ENCODE results near the gene B3GNT7. TPM values are rescaled to one million over a fixed set of nuclear protein-coding genes. Genes with fewer than 3 reads are reported as not detected.

B3GNT7 gene
- total RNA-seq, 2 donors from 2014 or later = 13.0 to 32.3 TPM

DNA sequence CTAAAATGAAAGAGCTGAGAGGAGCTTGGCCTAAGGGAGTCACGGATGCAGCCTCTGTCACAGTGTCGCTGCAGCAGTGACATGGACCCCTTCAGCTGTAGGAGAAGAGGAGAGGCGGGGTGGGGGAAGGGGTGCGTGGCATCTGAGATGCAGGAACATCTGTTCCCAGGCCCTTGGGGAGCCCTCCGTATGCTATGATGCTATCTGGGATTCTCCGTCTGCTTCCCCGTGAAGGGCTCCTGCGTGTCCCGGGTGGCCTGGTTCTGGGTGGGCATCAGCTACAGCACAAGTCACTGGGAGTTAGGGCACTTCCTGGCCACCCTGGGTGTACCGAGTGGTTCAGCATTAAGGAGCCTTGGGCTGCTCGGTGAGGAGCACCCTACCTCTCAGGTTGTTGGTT lies 35.6 kb upstream of the B3GNT7 start:
- DNase-seq = peak; percentile 55
- Histone ChIP-seq H3K9me3 (ENCODE audit: control insufficient read depth, low read length) (no peaks in the 10 kb centered on the region), H3K27me3 (ENCODE audit: control insufficient read depth, insufficient read depth, low read length, poor library complexity, severe bottlenecking) (no peaks in the 10 kb centered on the region), H3K4me1 (ENCODE audit: control insufficient read depth, insufficient read depth, low read length) (peaks cover 17% of the 10 kb centered on the region), H3K4me3 (ENCODE audit: low read length) (no peak overlapping the region), H3K9ac (ENCODE audit: extremely low read depth, low read length, poor library complexity, severe bottlenecking) (no peak overlapping the region), H3K36me3 (ENCODE audit: control insufficient read depth, insufficient read depth, low read length) (peaks cover 4% of the 10 kb centered on the region), H3K27ac (ENCODE audit: low read depth, low read length) (no peak overlapping the region)
- Mint-ChIP-seq H3K4me1 (peaks cover 25% of the 10 kb centered on the region), H3K27ac (peak overlapping the region; percentile 21), H3K9me3 (no peaks in the 10 kb centered on the region), H3K4me3 (no peak overlapping the region), H3K27me3 (ENCODE audit: insufficient read depth) (no peaks in the 10 kb centered on the region), H3K36me3 (ENCODE audit: low read depth) (peaks cover 4% of the 10 kb centered on the region)
- 94 to 96% methylated on average over 6 to 11 of the region's 11 CpGs for WGBS, 2 experiments (ENCODE audit: insufficient coverage in 1 of 2, insufficient read length in 1 of 2)
- TF ChIP-seq, protein P1, sequence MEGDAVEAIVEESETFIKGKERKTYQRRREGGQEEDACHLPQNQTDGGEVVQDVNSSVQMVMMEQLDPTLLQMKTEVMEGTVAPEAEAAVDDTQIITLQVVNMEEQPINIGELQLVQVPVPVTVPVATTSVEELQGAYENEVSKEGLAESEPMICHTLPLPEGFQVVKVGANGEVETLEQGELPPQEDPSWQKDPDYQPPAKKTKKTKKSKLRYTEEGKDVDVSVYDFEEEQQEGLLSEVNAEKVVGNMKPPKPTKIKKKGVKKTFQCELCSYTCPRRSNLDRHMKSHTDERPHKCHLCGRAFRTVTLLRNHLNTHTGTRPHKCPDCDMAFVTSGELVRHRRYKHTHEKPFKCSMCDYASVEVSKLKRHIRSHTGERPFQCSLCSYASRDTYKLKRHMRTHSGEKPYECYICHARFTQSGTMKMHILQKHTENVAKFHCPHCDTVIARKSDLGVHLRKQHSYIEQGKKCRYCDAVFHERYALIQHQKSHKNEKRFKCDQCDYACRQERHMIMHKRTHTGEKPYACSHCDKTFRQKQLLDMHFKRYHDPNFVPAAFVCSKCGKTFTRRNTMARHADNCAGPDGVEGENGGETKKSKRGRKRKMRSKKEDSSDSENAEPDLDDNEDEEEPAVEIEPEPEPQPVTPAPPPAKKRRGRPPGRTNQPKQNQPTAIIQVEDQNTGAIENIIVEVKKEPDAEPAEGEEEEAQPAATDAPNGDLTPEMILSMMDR (conservative IDR thresholded peaks at IDR 0.05) = no peak

DNA sequence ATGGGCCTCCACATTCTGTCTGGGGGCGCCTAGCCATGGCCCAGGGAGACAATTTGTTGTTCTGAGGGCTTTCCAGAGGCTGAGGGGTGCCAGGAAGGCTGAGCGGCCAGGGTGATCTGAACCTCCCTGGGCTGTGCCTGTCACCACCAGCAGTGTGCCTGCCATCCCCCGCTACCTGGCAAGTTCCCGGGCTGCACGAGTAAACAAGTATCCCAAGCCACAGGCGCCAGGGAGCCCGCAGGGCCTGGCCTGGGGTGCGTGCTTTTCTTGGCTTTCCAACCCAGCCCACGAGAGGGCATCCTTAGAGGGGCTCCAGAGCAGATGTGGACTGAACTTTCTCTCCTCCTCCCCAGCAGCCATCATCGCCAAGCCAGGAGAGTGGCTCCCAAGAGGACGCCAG lies 35.1 kb upstream of the B3GNT7 start:
- Histone ChIP-seq H3K27me3 (ENCODE audit: control insufficient read depth, insufficient read depth, low read length, poor library complexity, severe bottlenecking) (no peaks in the 10 kb centered on the region), H3K9me3 (ENCODE audit: control insufficient read depth, low read length) (no peaks in the 10 kb centered on the region), H3K36me3 (ENCODE audit: control insufficient read depth, insufficient read depth, low read length) (peaks cover 4% of the 10 kb centered on the region), H3K4me1 (ENCODE audit: control insufficient read depth, insufficient read depth, low read length) (peaks cover 17% of the 10 kb centered on the region), H3K4me3 (ENCODE audit: low read length) (no peak overlapping the region), H3K9ac (ENCODE audit: extremely low read depth, low read length, poor library complexity, severe bottlenecking) (no peak overlapping the region), H3K27ac (ENCODE audit: low read depth, low read length) (no peak overlapping the region)
- peak; percentile 85 for DNase-seq
- H3K9me3 Mint-ChIP-seq = no peaks in the 10 kb centered on the region
- no peak overlapping the region for H3K4me3 Mint-ChIP-seq
- peaks cover 4% of the 10 kb centered on the region for H3K36me3 Mint-ChIP-seq (ENCODE audit: low read depth)
- H3K27me3 Mint-ChIP-seq (ENCODE audit: insufficient read depth) = no peaks in the 10 kb centered on the region
- peaks cover 27% of the 10 kb centered on the region for H3K4me1 Mint-ChIP-seq
- TF ChIP-seq, protein P1 (conservative IDR thresholded peaks at IDR 0.05) = peak; percentile 50
- WGBS, 2 experiments (ENCODE audit: insufficient coverage in 1 of 2, insufficient read length in 1 of 2) = 87 to 88% methylated on average over 8 to 11 of the region's 11 CpGs
- H3K27ac Mint-ChIP-seq = peak overlapping the region; percentile 21

DNA sequence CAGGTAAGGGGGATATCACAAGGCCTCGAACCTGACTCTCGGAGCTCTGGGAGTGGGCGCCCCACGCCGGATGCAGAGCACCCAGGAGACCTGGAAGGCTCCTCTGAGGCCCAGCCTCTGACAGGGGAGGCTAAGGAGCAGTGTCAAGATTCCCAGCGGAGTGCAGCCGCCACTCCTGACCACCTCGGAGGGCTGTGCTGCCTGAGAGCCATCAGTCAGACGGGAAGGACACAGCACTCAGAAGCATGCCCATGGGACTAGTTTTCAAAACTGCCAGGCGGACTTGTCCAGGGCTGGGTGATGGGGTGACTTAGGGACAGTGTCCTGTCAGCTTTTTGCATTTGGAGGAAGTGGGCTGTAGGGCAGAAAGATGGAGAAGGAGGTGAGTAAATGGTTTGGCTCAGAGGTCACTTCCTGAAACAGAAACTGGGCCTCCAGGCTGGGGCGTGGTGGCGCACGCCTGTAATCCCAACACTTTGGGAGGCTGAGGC lies 34.6 kb upstream of the B3GNT7 start:
- Mint-ChIP-seq H3K27ac (no peak overlapping the region), H3K27me3 (ENCODE audit: insufficient read depth) (no peaks in the 10 kb centered on the region), H3K4me3 (no peak overlapping the region), H3K9me3 (no peaks in the 10 kb centered on the region), H3K4me1 (peaks cover 23% of the 10 kb centered on the region), H3K36me3 (ENCODE audit: low read depth) (peaks cover 6% of the 10 kb centered on the region)
- WGBS, 2 experiments (ENCODE audit: insufficient coverage in 1 of 2, insufficient read length in 1 of 2) = 94 to 99% methylated on average over 9 to 13 of the region's 13 CpGs
- no peaks in the 10 kb centered on the region for H3K27me3 ChIP-seq (ENCODE audit: control insufficient read depth, insufficient read depth, low read length, poor library complexity, severe bottlenecking)
- peaks cover 15% of the 10 kb centered on the region for H3K4me1 ChIP-seq (ENCODE audit: control insufficient read depth, insufficient read depth, low read length)
- no peak overlapping the region for H3K27ac ChIP-seq (ENCODE audit: low read depth, low read length)
- no peaks in the 10 kb centered on the region for H3K9me3 ChIP-seq (ENCODE audit: control insufficient read depth, low read length)
- no peak overlapping the region for H3K9ac ChIP-seq (ENCODE audit: extremely low read depth, low read length, poor library complexity, severe bottlenecking)
- peak; percentile 26 for DNase-seq
- H3K4me3 ChIP-seq (ENCODE audit: low read length) = no peak overlapping the region
- peaks cover 4% of the 10 kb centered on the region for H3K36me3 ChIP-seq (ENCODE audit: control insufficient read depth, insufficient read depth, low read length)
- TF ChIP-seq, protein P1 (conservative IDR thresholded peaks at IDR 0.05) = no peak
